CD14-positive monocyte (primary cell): ENCODE results near the gene TBP. TPM values are rescaled to one million over a fixed set of nuclear protein-coding genes. Genes with fewer than 3 reads are reported as not detected.

Experiments
- DNase-seq, 3 donors: peaks; one replicate each; pipeline ENCODE4 v3.0.0-alpha.2; 2011 to 2022
- H2AFZ ChIP-seq: 2 replicates; pipeline ENCODE4 v1.6.0; 2012; ENCODE audit warnings: mild to moderate bottlenecking, low read depth, low read length, inconsistent platforms; ENCODE audit not compliant: insufficient read depth, poor library complexity, severe bottlenecking
- H3K27ac ChIP-seq, 2 donors: 1 replicate in 1 of 2; 2 replicates in 1 of 2; pipeline ENCODE4 v1.5.1; 2012 to 2013; ENCODE audit warnings: low read length in 2 of 2, control low read depth in 1 of 2, inconsistent platforms in 1 of 2, low read depth in 1 of 2, mild to moderate bottlenecking in 1 of 2
- H3K27me3 ChIP-seq, 2 donors: one replicate each; pipeline versions ENCODE4 v1.6.0 to v1.6.1; 2011 to 2013; ENCODE audit warnings: low read length in 2 of 2; ENCODE audit not compliant: control insufficient read depth in 2 of 2, insufficient read depth in 2 of 2
- H3K36me3 ChIP-seq, 2 donors: replicated peaks in 1 of 2; 1 replicate in 1 of 2; 2 replicates in 1 of 2; pipeline versions ENCODE4 v1.5.1 to v1.6.1; 2012 to 2013; ENCODE audit warnings: low read length in 2 of 2, control low read depth in 1 of 2, inconsistent platforms in 1 of 2, mild to moderate bottlenecking in 1 of 2; ENCODE audit not compliant: insufficient read depth in 2 of 2, control insufficient read depth in 1 of 2
- H3K4me1 ChIP-seq, 2 donors: 1 replicate in 1 of 2; 2 replicates in 1 of 2; pipeline versions ENCODE4 v1.5.1 to v1.6.1; 2012 to 2013; ENCODE audit warnings: low read length in 2 of 2, control low read depth in 1 of 2, inconsistent platforms in 1 of 2, mild to moderate bottlenecking in 1 of 2, moderate library complexity in 1 of 2; ENCODE audit not compliant: insufficient read depth in 2 of 2, control insufficient read depth in 1 of 2
- H3K4me2 ChIP-seq: replicated peaks from 2 replicates; pipeline ENCODE3; 2012; ENCODE audit warnings: low read length, moderate library complexity, mild to moderate bottlenecking; ENCODE audit not compliant: poor library complexity, severe bottlenecking; ENCODE audit errors: extremely low read depth
- H3K4me3 ChIP-seq, 3 experiments: fragments of 200-600 bp in 1 of 3; sonication (generic) in 1 of 3; replicated peaks in 1 of 3; 1 replicate in 2 of 3; 2 replicates in 1 of 3; pipeline ENCODE4 v1.5.1; 2011 to 2013; ENCODE audit warnings: low read length in 3 of 3, mild to moderate bottlenecking in 3 of 3, control low read depth in 2 of 3, low read depth in 2 of 3, inconsistent platforms in 1 of 3, moderate library complexity in 1 of 3
- H3K79me2 ChIP-seq: 2 replicates; pipeline ENCODE4 v1.6.0; 2012; ENCODE audit warnings: mild to moderate bottlenecking, control low read depth, inconsistent platforms, low read length, moderate library complexity; ENCODE audit not compliant: insufficient read depth
- H3K9ac ChIP-seq: 2 replicates; pipeline ENCODE4 v1.6.0; 2017; ENCODE audit warnings: low read length, mild to moderate bottlenecking; ENCODE audit not compliant: insufficient read depth, poor library complexity, severe bottlenecking
- H3K9me3 ChIP-seq, 2 donors: replicated peaks in 1 of 2; 1 replicate in 1 of 2; 2 replicates in 1 of 2; pipeline versions ENCODE4 v1.5.1 to v1.6.1; 2012 to 2013; ENCODE audit warnings: low read length in 2 of 2, control low read depth in 1 of 2; ENCODE audit not compliant: control insufficient read depth in 1 of 2, insufficient read depth in 1 of 2
- H4K20me1 ChIP-seq: 2 replicates; pipeline ENCODE4 v1.6.0; 2012; ENCODE audit warnings: mild to moderate bottlenecking, low read length, control low read depth, moderate library complexity; ENCODE audit not compliant: insufficient read depth
- H3K27ac Mint-ChIP-seq, 7 donors: one replicate each; pipeline ENCODE4 v1.8.0; 2020; ENCODE audit warnings: mild to moderate bottlenecking in 7 of 7, mixed read lengths in 7 of 7, moderate library complexity in 6 of 7, inconsistent platforms in 2 of 7
- H3K27me3 Mint-ChIP-seq, 3 donors: one replicate each; pipeline ENCODE4 v1.8.0; 2021 to 2022; ENCODE audit warnings: low read depth in 3 of 3, mild to moderate bottlenecking in 3 of 3, mixed read lengths in 3 of 3, moderate library complexity in 3 of 3, inconsistent platforms in 1 of 3
- H3K36me3 Mint-ChIP-seq, 2 donors: one replicate each; pipeline ENCODE4 v1.8.0; 2020; ENCODE audit warnings: mixed read lengths in 2 of 2, inconsistent platforms in 1 of 2, mild to moderate bottlenecking in 1 of 2
- H3K4me1 Mint-ChIP-seq: one replicate; pipeline ENCODE4 v1.8.0; 2020; ENCODE audit warnings: mild to moderate bottlenecking, mixed read lengths
- H3K4me3 Mint-ChIP-seq, 2 donors: one replicate each; pipeline ENCODE4 v1.8.0; 2020; ENCODE audit warnings: mild to moderate bottlenecking in 2 of 2, mixed read lengths in 2 of 2, moderate library complexity in 1 of 2
- H3K9me3 Mint-ChIP-seq, 7 donors: one replicate each; pipeline ENCODE4 v1.8.0; 2020 to 2022; ENCODE audit warnings: mixed read lengths in 7 of 7, mild to moderate bottlenecking in 6 of 7, moderate library complexity in 6 of 7, inconsistent platforms in 2 of 7
- CTCF ChIP-seq: fragments of 200-600 bp; IDR thresholded peaks from one replicate; pipeline ENCODE4 v1.8.0; 2022; ENCODE audit warnings: antibody characterized with exemption, mild to moderate bottlenecking
- WGBS: methylation state at CpG from one replicate; pipeline ENCODE4 v1.1.5; 2013; ENCODE audit warnings: missing lambda C conversion rate; ENCODE audit not compliant: insufficient coverage; 5-methylcytosine and 5-hydroxymethylcytosine counted together
- intact Hi-C, 2 donors: fragments of 100-400 bp; cut with micrococcal nuclease; formaldehyde crosslinking; loops; one replicate each; pipeline versions ENCODE4 v1.15.0 to v1.15.1; 2023
- polyA plus RNA-seq, 3 donors: library from polyadenylated mRNA; depleted of rRNA in 1 of 3; unstranded in 2 of 3; stranded (reverse) in 1 of 3; fragments of 300-500 nt in 2 of 3; fragments of >200 nt in 1 of 3; fragmentation: Illumina TruSeq in 2 of 3; gene quantifications; 1 replicate in 2 of 3; 2 replicates in 1 of 3; pipeline ENCODE4 v1.2.3, GENCODE V29; 2012 to 2021

The TBP gene
- polyA plus RNA-seq, 3 donors = 7.3 to 14.5 (median 14.4) TPM

- no peaks in the 10 kb centered on the region for H3K4me1 ChIP-seq
- intact Hi-C loops = loop anchor here in 1 of 2 donors (10.0 kb wide), 1 partner anchor 582 kb away; no protein-coding TSS in a partner anchor
- H4K20me1 ChIP-seq = peaks cover 41% of the 10 kb centered on the region
- H3K4me3 Mint-ChIP-seq = no peak overlapping the region
- no peak overlapping the region for H3K4me2 ChIP-seq
- peaks cover 88 to 100% of the 10 kb centered on the region in 2 donors for H3K36me3 ChIP-seq
- no peak overlapping the region for H3K27ac ChIP-seq
- H3K4me3 ChIP-seq = no peak overlapping the region
- no peak for TF ChIP-seq CTCF
- no peak overlapping the region for H3K27ac Mint-ChIP-seq
- peaks cover 6% of the 10 kb centered on the region for H3K4me1 Mint-ChIP-seq
- H3K9me3 ChIP-seq = no peaks in the 10 kb centered on the region
- H3K27me3 Mint-ChIP-seq = no peaks in the 10 kb centered on the region
- no peaks in the 10 kb centered on the region for H3K27me3 ChIP-seq
- H3K79me2 ChIP-seq = peaks cover 4% of the 10 kb centered on the region
- WGBS = 88% methylated on average over 3 of the region's 5 CpGs
- no peak overlapping the region for H2AFZ ChIP-seq
- no peaks in the 10 kb centered on the region for H3K9me3 Mint-ChIP-seq
- no peak overlapping the region for H3K9ac ChIP-seq
- peaks cover 75 to 86% of the 10 kb centered on the region in 2 donors for H3K36me3 Mint-ChIP-seq
- DNase-seq = no peak
These were observed 17.5 kb upstream of the TBP start for GRCh38 chr6:170536671-170537070.

GRCh38 chr6:170537329-170537728 lies 16.8 kb upstream of the TBP start:
- H4K20me1 ChIP-seq = peaks cover 47% of the 10 kb centered on the region
- no peak for TF ChIP-seq CTCF
- no peak overlapping the region for H3K27ac ChIP-seq
- H3K4me1 ChIP-seq = no peaks in the 10 kb centered on the region
- no peak overlapping the region for H3K4me2 ChIP-seq
- H3K36me3 ChIP-seq = peaks cover 95 to 100% of the 10 kb centered on the region in 2 donors
- H3K4me3 Mint-ChIP-seq = no peak overlapping the region
- DNase-seq = no peak
- H3K9ac ChIP-seq = no peak overlapping the region
- H3K4me1 Mint-ChIP-seq = peaks cover 6% of the 10 kb centered on the region
- H3K27ac Mint-ChIP-seq = peak overlapping the region in 2 of 7 donors; percentile 4 to 52
- H3K27me3 ChIP-seq = no peaks in the 10 kb centered on the region
- no peak overlapping the region for H2AFZ ChIP-seq
- H3K79me2 ChIP-seq = peaks cover 4% of the 10 kb centered on the region
- no peaks in the 10 kb centered on the region for H3K9me3 Mint-ChIP-seq
- peaks cover 79 to 92% of the 10 kb centered on the region in 2 donors for H3K36me3 Mint-ChIP-seq
- H3K27me3 Mint-ChIP-seq = no peaks in the 10 kb centered on the region
- intact Hi-C loops = loop anchor here in 1 of 2 donors (10.0 kb wide), 1 partner anchor 583 kb away; no protein-coding TSS in a partner anchor
- WGBS = 100% methylated on average over 3 of the region's 4 CpGs
- no peak overlapping the region for H3K4me3 ChIP-seq
- no peaks in the 10 kb centered on the region for H3K9me3 ChIP-seq
